Esophagus squamous epithelium (tissue), 5 donors: Measurements from ENCODE around the gene SLC22A16. TPM values are rescaled to one million over a fixed set of nuclear protein-coding genes. Genes with fewer than 3 reads are reported as not detected.

ENCODE experiments used
- DNase-seq: peaks from one replicate; lab custom pipeline; 2025; lab: John Stamatoyannopoulos, UW
- H3K27ac ChIP-seq, 4 donors: fragments of 200-600 bp; sonication (generic); one replicate each; pipeline ENCODE4 v1.5.1; 2016 to 2019; ENCODE audit warnings: mild to moderate bottlenecking in 1 of 4
- H3K27me3 ChIP-seq, 4 donors: fragments of 200-600 bp; sonication (generic); 1 replicate in 3 of 4; 2 replicates in 1 of 4; pipeline versions ENCODE4 v1.5.1 to v1.6.0; 2017 to 2021; ENCODE audit warnings: antibody characterized with exemption in 1 of 4
- H3K36me3 ChIP-seq, 3 donors: fragments of 200-600 bp; sonication (generic); one replicate each; pipeline ENCODE4 v1.5.1; 2016 to 2019
- H3K4me1 ChIP-seq, 3 donors: fragments of 200-600 bp; sonication (generic); one replicate each; pipeline ENCODE4 v1.5.1; 2017 to 2019
- H3K4me3 ChIP-seq, 4 donors: fragments of 200-600 bp; sonication (generic); 1 replicate in 3 of 4; 2 replicates in 1 of 4; pipeline ENCODE4 v1.5.1; 2016 to 2019; ENCODE audit warnings: mild to moderate bottlenecking in 2 of 4, moderate library complexity in 1 of 4
- H3K9me3 ChIP-seq, 3 donors: fragments of 200-600 bp; sonication (generic); one replicate each; pipeline ENCODE4 v1.5.1; 2016 to 2019
- CTCF ChIP-seq, 6 experiments: fragments of 450-650 bp in 4 of 6; fragments of 200-600 bp in 2 of 6; sonication (generic) in 2 of 6; IDR thresholded peaks; one replicate each; pipeline ENCODE4 v1.5.1; 2016 to 2019; ENCODE audit warnings: antibody characterized with exemption in 6 of 6, mild to moderate bottlenecking in 4 of 6, moderate library complexity in 4 of 6
- POLR2A ChIP-seq, 4 donors: fragments of 450-650 bp; IDR thresholded peaks; one replicate each; pipeline ENCODE4 v1.6.1; 2017; ENCODE audit warnings: antibody characterized with exemption in 4 of 4, mild to moderate bottlenecking in 4 of 4, moderate library complexity in 3 of 4
- WGBS, 2 donors: methylation state at CpG; one replicate each; pipeline ENCODE4 v1.1.5; 2018; 5-methylcytosine and 5-hydroxymethylcytosine counted together
- intact Hi-C: fragments of 100-400 bp; cut with DNase I; formaldehyde crosslinking; loops from one replicate; pipeline ENCODE4 v1.15.0; 2022
- total RNA-seq, 4 donors: library from RNA; depleted of rRNA; stranded (reverse); fragments of >200 nt; gene quantifications; one replicate each; pipeline ENCODE4 v1.1.0, GENCODE V29; 2016
- donor health status: DM: yes; HTN: yes; CAD: no.

Gene SLC22A16
- total RNA-seq, 4 donors from 2014 or later: 0.38 TPM; not detected in 3

- TF ChIP-seq CTCF (IDR thresholded peaks at IDR 0.05) (no peak), POLR2A (IDR thresholded peaks at IDR 0.05) (no peak)
- no peak overlapping the region for H3K27ac ChIP-seq
- no peak overlapping the region for H3K4me3 ChIP-seq
- no peak for DNase-seq
- intact Hi-C loops: no loop called here
- H3K36me3 ChIP-seq: no peaks in the 10 kb centered on the region
- 55 to 71% methylated on average over 8 of the region's 8 CpGs for WGBS, 2 donors
- H3K27me3 ChIP-seq: no peaks in the 10 kb centered on the region
- no peaks in the 10 kb centered on the region for H3K9me3 ChIP-seq
- H3K4me1 ChIP-seq: peaks cover 0 to 7% (median 0%) of the 10 kb centered on the region in 3 donors
These were observed 71.8 kb downstream of the SLC22A16 start for GRCh38 chr6:110404607-110405006.

- WGBS, 2 donors: 80 to 86% methylated on average over 4 of the region's 4 CpGs
- intact Hi-C loops: no loop called here
- no peak overlapping the region for H3K27ac ChIP-seq
These were observed 74.7 kb downstream of the SLC22A16 start for GRCh38 chr6:110401585-110402176.

GRCh38 chr6:110400208-110400607 is 76.2 kb downstream of the SLC22A16 start:
- 50 to 82% methylated on average over 3 to 8 of the region's 18 CpGs for WGBS, 2 donors
- Histone ChIP-seq H3K9me3 (no peaks in the 10 kb centered on the region), H3K4me3 (peak overlapping the region; percentile 26 to 65 (median 42)), H3K36me3 (no peaks in the 10 kb centered on the region), H3K27me3 (no peaks in the 10 kb centered on the region), H3K27ac (no peak overlapping the region), H3K4me1 (peaks cover 0 to 16% (median 0%) of the 10 kb centered on the region in 3 donors)
- DNase-seq: no peak
- TF ChIP-seq CTCF (IDR thresholded peaks at IDR 0.05) (no peak), POLR2A (IDR thresholded peaks at IDR 0.05) (no peak)
- intact Hi-C loops: no loop called here

More at GRCh38 chr6:110401585-110402176, 74.7 kb downstream of the SLC22A16 start:
- TF ChIP-seq CTCF (IDR thresholded peaks at IDR 0.05) (no peak), POLR2A (IDR thresholded peaks at IDR 0.05) (no peak)
- no peak for DNase-seq
- Histone ChIP-seq H3K27me3 (no peaks in the 10 kb centered on the region), H3K36me3 (no peaks in the 10 kb centered on the region), H3K9me3 (no peaks in the 10 kb centered on the region), H3K4me1 (peaks cover 0 to 13% (median 0%) of the 10 kb centered on the region in 3 donors), H3K4me3 (no peak overlapping the region)

GRCh38 chr6:110399219-110400071 is 77.0 kb downstream of the SLC22A16 start:
- H3K27me3 ChIP-seq: no peaks in the 10 kb centered on the region
- WGBS, 2 donors: 58 to 78% methylated on average over 2 to 8 of the region's 43 CpGs
- no peak overlapping the region for H3K27ac ChIP-seq
- TF ChIP-seq CTCF (IDR thresholded peaks at IDR 0.05) (no peak), POLR2A (IDR thresholded peaks at IDR 0.05) (no peak)
- peaks cover 0 to 17% (median 0%) of the 10 kb centered on the region in 3 donors for H3K4me1 ChIP-seq
- DNase-seq: no peak
- no peaks in the 10 kb centered on the region for H3K9me3 ChIP-seq
- peak overlapping the region; percentile 26 to 65 (median 42) for H3K4me3 ChIP-seq
- intact Hi-C loops: loop anchor here (10.0 kb wide), 3 partner anchors 215 to 875 kb away; partner anchors contain the start of gene CDC40
- no peaks in the 10 kb centered on the region for H3K36me3 ChIP-seq

GRCh38 chr6:110398778-110399177 is 77.6 kb downstream of the SLC22A16 start:
- H3K27ac ChIP-seq: no peak overlapping the region
- no peak for DNase-seq
- H3K4me1 ChIP-seq: peaks cover 0 to 17% (median 0%) of the 10 kb centered on the region in 3 donors
- TF ChIP-seq POLR2A (IDR thresholded peaks at IDR 0.05) (no peak), CTCF (IDR thresholded peaks at IDR 0.05) (no peak)
- no peaks in the 10 kb centered on the region for H3K36me3 ChIP-seq
- intact Hi-C loops: loop anchor here (10.0 kb wide), 3 partner anchors 214 to 874 kb away; partner anchors contain the start of gene CDC40
- no peaks in the 10 kb centered on the region for H3K27me3 ChIP-seq
- 70 to 85% methylated on average over 3 to 4 of the region's 4 CpGs for WGBS, 2 donors
- H3K4me3 ChIP-seq: no peak overlapping the region
- H3K9me3 ChIP-seq: no peaks in the 10 kb centered on the region
